Large intestine (tissue), 3 donors: ENCODE measurements around the gene RAD50. TPM values are rescaled to one million over a fixed set of nuclear protein-coding genes. Genes with fewer than 3 reads are reported as not detected.
A peak's percentile ranks its signal among the peaks of the same experiment; 100 is the strongest.

Experiments used
- DNase-seq, 2 donors: peaks; one replicate each; pipeline versions ENCODE4 v3.0.0 to v3.0.0-alpha.2; 2013
- H3K27ac ChIP-seq: one replicate; pipeline ENCODE4 v1.5.1; 2013; ENCODE audit warnings: low read length
- H3K27me3 ChIP-seq: 2 replicates; pipeline ENCODE4 v1.6.1; 2013; ENCODE audit warnings: low read length; ENCODE audit not compliant: control insufficient read depth, insufficient read depth
- H3K36me3 ChIP-seq: 2 replicates; pipeline ENCODE4 v1.6.1; 2013; ENCODE audit warnings: low read length; ENCODE audit not compliant: control insufficient read depth, insufficient read depth
- H3K4me1 ChIP-seq: one replicate; pipeline ENCODE4 v1.6.1; 2013; ENCODE audit warnings: low read length; ENCODE audit not compliant: control insufficient read depth, insufficient read depth
- H3K4me3 ChIP-seq: one replicate; pipeline ENCODE4 v1.5.1; 2013; ENCODE audit warnings: low read length
- H3K9me3 ChIP-seq: one replicate; pipeline ENCODE4 v1.6.1; 2013; ENCODE audit warnings: mild to moderate bottlenecking, low read depth, low read length, moderate library complexity; ENCODE audit not compliant: control insufficient read depth
- WGBS: methylation state at CpG from one replicate; pipeline ENCODE4 v1.1.5; 2013; ENCODE audit warnings: low lambda C conversion rate; ENCODE audit not compliant: insufficient coverage; 5-methylcytosine and 5-hydroxymethylcytosine counted together
- polyA plus RNA-seq: library from polyadenylated mRNA; unstranded; fragments of 120-200 nt; gene quantifications from one replicate; pipeline ENCODE4 v1.2.1, GENCODE V29; 2013

Gene RAD50
- polyA plus RNA-seq, 1 donor, result 31.1 TPM

- no peaks in the 10 kb centered on the region for H3K27me3 ChIP-seq
- WGBS, result 100% methylated on average over 5 of the region's 11 CpGs
- H3K4me3 ChIP-seq, result no peak overlapping the region
- H3K36me3 ChIP-seq, result no peaks in the 10 kb centered on the region
- H3K27ac ChIP-seq, result no peak overlapping the region
- DNase-seq, result no peak
- H3K4me1 ChIP-seq, result peaks cover 12% of the 10 kb centered on the region
- no peaks in the 10 kb centered on the region for H3K9me3 ChIP-seq
Measured at GRCh38 chr5:132675936-132676689, 119.3 kb downstream of the RAD50 start.

GRCh38 chr5:132677191-132677590 lies 120.4 kb downstream of the RAD50 start:
- no peaks in the 10 kb centered on the region for H3K9me3 ChIP-seq
- peak; percentile 73 to 81 for DNase-seq
- peaks cover 12% of the 10 kb centered on the region for H3K4me1 ChIP-seq
- H3K4me3 ChIP-seq, result no peak overlapping the region
- peak overlapping the region; percentile 57 for H3K27ac ChIP-seq
- WGBS, result no CpG with 5 or more reads among the region's 7 CpGs
- H3K36me3 ChIP-seq, result no peaks in the 10 kb centered on the region
- no peaks in the 10 kb centered on the region for H3K27me3 ChIP-seq

GRCh38 chr5:132677682-132678400 lies 121.1 kb downstream of the RAD50 start:
- H3K4me1 ChIP-seq, result peaks cover 12% of the 10 kb centered on the region
- no peaks in the 10 kb centered on the region for H3K27me3 ChIP-seq
- no peak overlapping the region for H3K27ac ChIP-seq
- no peak overlapping the region for H3K4me3 ChIP-seq
- no peak for DNase-seq
- no peaks in the 10 kb centered on the region for H3K9me3 ChIP-seq
- no peaks in the 10 kb centered on the region for H3K36me3 ChIP-seq
- 100% methylated on average over 2 of the region's 15 CpGs for WGBS

GRCh38 chr5:132678735-132679134 lies 122.0 kb downstream of the RAD50 start:
- Histone ChIP-seq H3K27me3 (no peaks in the 10 kb centered on the region), H3K36me3 (no peaks in the 10 kb centered on the region), H3K9me3 (no peaks in the 10 kb centered on the region), H3K27ac (no peak overlapping the region), H3K4me3 (no peak overlapping the region), H3K4me1 (peaks cover 6% of the 10 kb centered on the region)
- WGBS, result no CpG with 5 or more reads among the region's 1 CpG
- DNase-seq, result no peak

- H3K36me3 ChIP-seq, result no peaks in the 10 kb centered on the region
- WGBS, result no CpG with 5 or more reads among the region's 7 CpGs
- no peak for DNase-seq
Measured at GRCh38 chr5:132679166-132679565, 122.4 kb downstream of the RAD50 start.

GRCh38 chr5:132679717-132680380 lies 123.1 kb downstream of the RAD50 start:
- no peak for DNase-seq
- WGBS, result 100% methylated on average over 1 of the region's 15 CpGs
- Histone ChIP-seq H3K4me3 (no peak overlapping the region), H3K4me1 (peaks cover 6% of the 10 kb centered on the region), H3K36me3 (no peaks in the 10 kb centered on the region), H3K27me3 (no peaks in the 10 kb centered on the region), H3K9me3 (no peaks in the 10 kb centered on the region), H3K27ac (no peak overlapping the region)

More at GRCh38 chr5:132679166-132679565, 122.4 kb downstream of the RAD50 start:
- Histone ChIP-seq H3K4me1 (peaks cover 6% of the 10 kb centered on the region), H3K27me3 (no peaks in the 10 kb centered on the region), H3K9me3 (no peaks in the 10 kb centered on the region), H3K27ac (no peak overlapping the region), H3K4me3 (no peak overlapping the region)

- DNase-seq, result no peak
- Histone ChIP-seq H3K4me3 (no peak overlapping the region), H3K4me1 (peaks cover 6% of the 10 kb centered on the region), H3K36me3 (no peaks in the 10 kb centered on the region), H3K27ac (no peak overlapping the region), H3K27me3 (no peaks in the 10 kb centered on the region), H3K9me3 (no peaks in the 10 kb centered on the region)
- 87% methylated on average over 5 of the region's 8 CpGs for WGBS
Measured at GRCh38 chr5:132680780-132681475, 124.2 kb downstream of the RAD50 start.

- Histone ChIP-seq H3K4me3 (no peak overlapping the region), H3K36me3 (no peaks in the 10 kb centered on the region), H3K9me3 (no peaks in the 10 kb centered on the region), H3K27me3 (no peaks in the 10 kb centered on the region), H3K4me1 (peaks cover 6% of the 10 kb centered on the region), H3K27ac (no peak overlapping the region)
- WGBS, result 100% methylated on average over 1 of the region's 2 CpGs
- no peak for DNase-seq
Measured at GRCh38 chr5:132681476-132681831, 124.7 kb downstream of the RAD50 start.

- H3K4me3 ChIP-seq, result no peak overlapping the region
- H3K36me3 ChIP-seq, result no peaks in the 10 kb centered on the region
- WGBS, result no CpG with 5 or more reads among the region's 4 CpGs
- no peak for DNase-seq
- no peak overlapping the region for H3K27ac ChIP-seq
- peaks cover 2% of the 10 kb centered on the region for H3K4me1 ChIP-seq
- no peaks in the 10 kb centered on the region for H3K27me3 ChIP-seq
- no peaks in the 10 kb centered on the region for H3K9me3 ChIP-seq
Measured at GRCh38 chr5:132681983-132682382, 125.2 kb downstream of the RAD50 start.

- Histone ChIP-seq H3K36me3 (no peaks in the 10 kb centered on the region), H3K27me3 (no peaks in the 10 kb centered on the region), H3K4me1 (no peaks in the 10 kb centered on the region), H3K27ac (no peak overlapping the region), H3K9me3 (no peaks in the 10 kb centered on the region), H3K4me3 (no peak overlapping the region)
- DNase-seq, result no peak
- 95% methylated on average over 3 of the region's 6 CpGs for WGBS
Measured at GRCh38 chr5:132684491-132684890, 127.7 kb downstream of the RAD50 start.
